HG03342 (cell line): ENCODE data around the gene GAREM2.
A peak's percentile ranks its signal among the peaks of the same experiment; 100 is the strongest.

Source experiments
- ATAC-seq: cut with Tn5 transposase; IDR thresholded peaks from one replicate; pipeline ENCODE4 v1.9.1; 2021; ENCODE audit warnings: mild to moderate bottlenecking, moderate library complexity; ENCODE audit not compliant: unreplicated experiment

Gene GAREM2

DNA sequence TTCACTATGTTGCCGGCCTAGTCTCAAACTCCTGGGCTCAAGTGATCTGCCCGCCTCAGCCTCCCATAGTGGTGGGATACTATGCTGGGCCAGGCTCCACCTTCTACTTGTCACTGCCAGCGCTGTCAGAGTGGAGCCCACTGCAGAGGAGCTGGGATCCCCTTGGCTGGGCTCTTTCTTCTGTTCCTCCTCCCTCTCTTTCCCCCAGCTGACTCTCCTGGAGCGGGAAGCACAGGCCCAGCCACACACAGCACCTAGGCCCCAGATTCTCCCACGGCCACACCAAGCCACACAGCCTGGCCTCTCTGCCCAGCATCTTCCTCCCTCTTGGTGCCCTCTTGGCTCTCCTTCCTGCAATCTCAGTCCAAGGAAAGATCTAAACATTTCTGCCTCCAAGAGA is 3.7 kb upstream of the GAREM2 start:
- no peak for ATAC-seq

DNA sequence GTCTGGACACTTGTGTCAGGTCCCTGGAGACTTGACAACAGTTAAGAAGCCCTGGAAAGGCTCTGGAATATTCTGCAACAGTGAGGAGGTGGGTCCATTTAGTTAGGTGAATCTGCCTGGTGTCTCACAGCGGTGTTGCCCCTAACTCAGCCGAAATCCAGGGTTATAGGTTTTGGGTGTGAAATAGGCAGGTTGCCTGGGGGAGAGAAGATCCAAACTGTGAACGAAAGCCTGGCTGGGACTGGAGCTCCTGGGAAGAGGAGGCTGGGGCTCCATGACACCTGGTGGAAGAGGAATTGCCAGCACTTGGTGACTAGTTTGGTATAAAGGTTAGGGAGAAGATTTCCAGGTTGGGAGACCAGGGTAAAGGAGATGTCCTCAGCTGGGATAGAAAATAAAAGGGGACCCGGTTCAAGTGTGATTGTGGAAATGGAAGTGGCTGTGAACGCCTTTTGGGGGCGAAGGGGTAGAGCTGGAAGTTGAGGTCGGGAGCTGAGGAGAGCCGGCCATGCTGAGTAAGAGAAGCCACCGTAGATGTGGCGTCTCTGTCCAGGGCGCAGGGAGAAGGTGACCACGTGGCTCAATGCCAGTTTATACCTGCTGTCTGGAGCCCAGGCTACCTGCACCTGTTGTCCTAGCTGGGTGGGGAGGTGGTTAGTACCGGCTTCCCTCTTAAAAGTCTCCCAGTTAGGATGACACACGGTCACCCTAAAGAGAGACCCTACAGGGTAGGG is 3.0 kb upstream of the GAREM2 start:
- ATAC-seq: no peak

DNA sequence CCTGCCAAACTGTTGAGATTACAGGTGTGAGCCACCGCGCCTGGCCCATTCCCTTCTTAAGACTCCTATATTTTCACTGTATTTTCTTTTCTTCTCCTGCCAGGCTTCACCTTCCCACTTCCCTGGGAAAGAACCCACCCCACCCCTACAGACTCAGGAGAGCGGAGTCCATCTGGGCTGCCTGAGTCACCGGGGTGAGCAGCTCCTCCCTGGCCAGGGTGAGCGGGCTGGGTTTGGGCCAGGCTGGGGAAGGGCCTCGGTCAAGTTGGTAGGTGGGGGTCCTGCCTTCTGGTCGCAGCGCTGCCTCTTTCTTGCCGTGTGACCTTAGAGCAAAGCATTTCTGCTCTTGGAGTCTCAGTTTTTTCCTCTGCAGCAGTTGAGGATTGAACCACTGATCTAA is 2.1 kb upstream of the GAREM2 start:
- no peak for ATAC-seq

DNA sequence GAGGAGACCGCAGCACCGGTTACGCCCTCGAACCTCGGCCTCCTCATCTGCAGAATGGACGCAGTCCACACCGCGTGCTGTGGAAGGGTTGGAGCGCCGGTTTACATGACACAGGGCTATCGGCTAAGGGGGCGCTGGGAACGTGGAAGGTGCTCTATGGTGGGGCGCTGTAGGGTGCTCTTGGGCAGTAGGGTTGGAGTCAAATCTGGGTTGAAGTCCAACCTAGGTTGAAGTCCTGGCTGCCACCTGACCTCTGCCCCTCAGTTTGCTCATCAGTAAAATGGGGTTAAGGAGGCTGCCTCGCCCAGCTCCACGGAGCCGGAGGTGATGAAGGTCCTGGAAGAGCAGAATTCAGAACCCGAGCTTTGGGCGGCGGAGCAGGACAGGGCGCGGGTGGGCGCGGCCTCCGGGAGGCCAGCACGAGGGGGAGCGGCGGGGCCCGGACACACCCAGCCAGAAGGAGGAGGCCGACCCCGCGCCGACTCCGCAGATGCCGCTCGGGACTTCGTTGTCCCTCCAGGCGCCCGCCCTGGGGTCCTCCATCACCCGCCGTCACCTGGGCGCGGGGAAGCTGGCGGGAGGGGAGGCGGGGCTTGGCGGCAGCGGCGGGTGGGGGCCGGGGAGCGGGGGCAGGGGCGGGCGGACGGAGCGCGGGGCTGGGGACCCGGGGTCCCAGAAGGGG is 558 bp upstream of the GAREM2 start:
- ATAC-seq: no peak

DNA sequence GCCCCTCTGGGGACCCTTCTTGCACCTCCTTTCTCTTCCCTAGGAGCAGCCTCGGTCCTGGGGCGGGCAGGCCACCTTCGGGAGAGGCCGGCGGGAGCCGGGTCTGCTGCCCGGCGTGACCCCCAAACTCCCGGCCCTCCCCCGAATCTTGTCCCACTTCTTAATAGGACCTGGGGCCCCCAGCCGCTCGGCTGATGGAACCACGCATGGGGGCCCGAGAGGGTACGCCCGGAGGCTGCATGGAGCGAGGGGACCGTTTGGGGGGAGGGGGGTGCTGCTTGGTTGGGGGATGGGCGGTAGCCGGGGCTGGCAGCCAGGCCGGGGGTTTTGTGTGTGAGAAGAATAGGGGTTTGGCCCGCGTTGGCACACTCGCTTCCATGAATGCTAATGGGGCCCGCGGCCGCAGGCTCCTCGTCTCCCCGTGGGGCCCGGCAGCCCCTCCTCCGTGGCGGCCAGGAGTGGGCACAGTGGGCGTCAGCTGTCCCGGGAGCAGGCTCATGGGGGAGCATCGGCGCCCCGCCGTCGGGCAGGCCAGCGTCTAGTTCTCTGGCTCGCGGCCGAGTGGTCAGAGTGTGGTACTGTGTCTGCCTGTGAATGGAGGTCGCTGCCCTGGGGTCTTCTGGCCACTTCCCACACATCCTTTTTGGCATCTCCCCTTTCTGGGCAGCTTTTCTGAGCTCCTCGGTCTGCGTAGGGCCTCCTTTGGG is 1.0 kb downstream of the GAREM2 start:
- ATAC-seq: no peak

DNA sequence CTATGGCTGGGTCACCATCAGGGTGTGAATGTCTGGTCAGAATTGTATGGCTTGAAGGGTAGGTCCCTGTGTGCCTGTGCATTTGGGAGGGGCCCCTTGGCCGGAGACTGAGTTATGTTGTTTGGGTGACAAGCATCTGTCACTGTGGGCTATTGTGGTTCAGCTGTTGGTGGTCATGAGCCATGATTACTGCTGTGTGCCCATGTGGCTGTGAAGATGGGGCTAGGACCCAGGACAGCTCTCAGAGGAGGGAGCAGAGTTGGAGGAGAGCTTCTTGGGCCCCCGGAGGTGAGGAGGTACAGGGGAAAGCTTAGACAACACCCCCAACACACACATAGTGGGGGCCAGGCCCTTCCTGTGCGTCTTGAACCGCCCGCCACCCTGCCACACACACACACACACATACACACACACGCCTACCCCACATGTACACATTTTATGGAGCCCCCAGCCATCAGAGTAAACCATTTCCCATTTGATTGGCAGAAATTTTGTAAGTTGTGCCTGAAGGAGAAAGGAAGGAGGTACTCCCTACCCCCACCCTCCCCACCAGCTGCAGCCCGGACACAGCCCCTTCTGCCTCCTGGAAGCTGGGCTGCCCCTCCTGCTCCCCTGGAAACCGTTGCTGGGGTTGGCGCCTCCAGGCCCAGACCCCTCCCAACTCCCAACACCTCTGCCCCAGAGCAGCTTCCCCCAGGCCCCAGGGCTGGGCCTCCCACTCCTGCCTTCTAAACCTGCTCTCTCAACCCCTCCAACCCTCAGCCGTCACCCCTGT is 2.0 kb downstream of the GAREM2 start:
- no peak for ATAC-seq

DNA sequence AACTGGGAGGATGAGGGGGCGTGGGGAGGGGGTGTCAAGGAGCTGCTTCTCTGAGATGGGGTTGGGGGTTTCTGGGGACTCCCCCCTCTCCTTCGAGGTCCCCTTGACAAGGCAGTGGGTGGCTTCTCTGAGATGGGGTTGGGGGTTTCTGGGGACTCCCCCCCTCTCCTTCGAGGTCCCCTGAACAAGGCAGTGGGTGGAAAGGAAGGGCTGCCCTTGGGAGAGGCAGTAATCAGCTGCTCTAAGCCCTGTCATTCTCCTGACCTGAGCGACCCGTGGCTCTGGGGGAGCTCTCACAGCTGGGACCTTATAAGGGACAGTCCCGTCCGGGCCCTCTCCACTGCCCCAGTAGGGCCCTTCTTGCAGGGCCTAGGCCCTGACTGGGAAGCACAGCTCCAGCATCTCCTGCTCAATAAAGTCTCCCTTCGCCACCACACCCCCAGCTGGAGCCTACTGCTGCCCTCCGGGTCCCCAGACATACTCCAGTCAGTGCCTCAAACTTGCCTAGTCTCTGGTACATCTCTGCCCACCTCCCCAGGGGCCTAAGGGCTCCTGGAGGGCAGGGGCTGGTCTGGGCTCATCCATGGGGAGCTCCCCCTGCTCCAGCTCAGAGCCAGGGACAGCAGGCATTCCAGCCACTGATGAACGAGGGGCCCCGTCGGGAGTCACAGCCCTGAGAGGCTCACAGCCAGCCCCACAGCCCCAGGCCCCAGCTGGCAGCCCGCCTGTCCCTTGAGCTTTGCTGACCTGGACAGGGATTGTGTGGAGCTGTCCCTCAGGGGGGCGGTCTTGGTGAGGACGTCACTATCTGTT is 2.8 kb downstream of the GAREM2 start:
- no peak for ATAC-seq

DNA sequence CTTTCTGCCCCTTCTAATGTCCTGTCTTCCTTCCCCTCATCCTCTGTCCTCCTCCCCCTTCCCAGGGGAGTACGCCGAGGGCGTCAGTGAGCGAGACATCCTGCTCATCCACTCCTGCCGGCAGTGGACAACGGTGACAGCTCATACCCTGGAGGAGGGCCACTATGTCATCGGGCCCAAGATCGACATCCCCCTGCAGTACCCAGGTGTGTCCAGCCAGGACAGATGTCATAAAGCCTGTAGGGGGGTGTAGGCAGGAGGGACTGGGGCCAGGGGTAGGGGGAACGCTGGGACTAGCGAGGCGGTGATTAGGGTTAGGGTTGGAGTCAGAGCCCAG is 3.4 kb downstream of the GAREM2 start:
- no peak for ATAC-seq

DNA sequence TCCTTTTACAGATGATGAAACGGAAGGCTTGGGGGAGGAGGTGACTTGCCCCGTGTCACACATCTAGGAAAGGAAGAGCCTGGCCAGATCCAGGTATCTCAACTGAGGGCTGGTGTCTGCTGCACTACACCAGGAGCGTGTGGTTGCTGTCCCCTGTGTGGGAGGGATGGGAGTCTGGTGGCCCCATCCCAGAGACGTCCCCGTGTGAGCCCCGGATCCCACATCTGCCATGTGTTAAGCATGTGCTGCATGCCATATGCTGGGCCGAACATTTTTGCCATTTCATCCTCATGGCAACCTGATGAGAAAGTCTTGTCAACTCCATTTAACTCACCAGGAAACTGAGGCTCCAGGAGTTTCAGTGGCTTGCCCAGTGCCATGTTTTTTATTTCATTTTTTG is 4.2 kb downstream of the GAREM2 start:
- no peak for ATAC-seq

DNA sequence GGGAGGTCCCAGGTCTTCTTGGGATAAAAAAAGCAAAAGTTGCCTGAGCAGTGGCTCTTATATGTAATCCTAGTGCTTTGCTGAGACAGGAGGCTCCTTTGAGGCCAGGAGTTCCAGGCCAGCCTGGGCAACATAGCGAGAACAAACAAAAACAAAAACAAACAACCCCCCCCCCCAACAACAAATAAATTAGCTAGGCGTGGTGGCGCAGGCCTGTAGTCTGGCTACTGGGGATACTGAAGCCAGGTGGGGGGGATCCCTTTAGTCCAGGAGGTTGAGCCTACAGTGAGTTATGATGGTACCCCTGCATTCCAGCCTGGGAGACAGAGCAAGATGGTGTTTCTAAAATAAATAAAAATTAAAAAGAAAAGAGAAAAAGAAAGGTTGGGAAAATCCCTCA is 5.4 kb downstream of the GAREM2 start:
- ATAC-seq: no peak

DNA sequence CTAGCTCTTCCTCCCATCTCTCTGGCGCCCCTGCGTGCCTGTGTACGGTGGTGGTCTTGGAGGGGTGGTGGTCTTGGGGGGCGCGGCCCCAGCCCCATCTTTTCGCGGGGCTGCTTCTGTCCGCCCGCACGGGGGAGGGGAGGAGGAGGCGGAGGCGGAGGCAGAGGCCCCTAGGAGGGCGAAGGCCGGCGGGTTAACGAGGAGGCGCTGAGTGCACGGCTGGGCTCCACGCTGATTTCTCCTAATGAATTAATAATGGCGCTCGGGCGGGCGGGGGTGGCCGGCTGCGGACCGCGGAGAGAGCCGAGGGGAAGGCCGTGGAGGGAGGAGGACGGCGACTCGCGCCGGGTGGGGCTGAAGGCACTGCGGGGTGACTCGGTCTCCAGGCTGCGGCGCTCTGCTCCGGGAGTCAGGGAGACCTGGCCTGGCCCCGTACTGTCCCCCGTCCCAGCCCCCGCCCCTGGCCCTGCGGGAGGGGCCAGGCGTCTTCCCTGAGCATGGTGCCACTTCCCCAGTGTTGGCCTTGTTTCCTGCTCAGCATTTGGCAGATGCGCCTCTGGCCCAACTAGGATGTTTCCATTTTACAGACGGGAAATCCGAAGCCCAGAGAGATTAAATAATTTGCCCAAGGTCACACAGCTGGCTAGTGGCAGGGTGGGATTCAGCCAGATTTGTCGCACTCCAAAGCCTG is 6.0 kb downstream of the GAREM2 start:
- ATAC-seq: no peak

DNA sequence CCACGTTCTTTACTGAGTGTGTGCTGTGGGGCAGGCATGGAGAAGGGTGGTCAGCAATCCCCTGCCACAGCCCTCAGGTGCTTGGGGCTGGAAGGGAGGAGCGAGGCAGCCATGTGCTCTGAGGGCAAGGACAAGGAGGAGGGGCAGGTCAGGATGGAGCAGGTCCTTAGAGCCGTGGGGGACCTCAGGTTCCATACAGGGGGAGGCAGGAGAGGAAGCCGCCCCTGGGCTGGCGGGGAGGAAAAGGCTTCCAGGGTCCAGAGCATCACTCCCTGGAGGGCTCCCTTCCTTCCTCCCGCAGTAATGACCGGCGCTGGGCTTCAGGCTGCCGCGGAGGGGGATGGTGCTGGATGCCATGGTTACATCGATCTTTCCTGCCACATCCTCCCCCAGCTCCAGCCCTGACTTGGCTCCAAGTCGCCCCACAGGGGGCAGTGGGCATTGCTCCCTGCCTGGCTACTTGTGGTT is 6.6 kb downstream of the GAREM2 start:
- no peak for ATAC-seq

DNA sequence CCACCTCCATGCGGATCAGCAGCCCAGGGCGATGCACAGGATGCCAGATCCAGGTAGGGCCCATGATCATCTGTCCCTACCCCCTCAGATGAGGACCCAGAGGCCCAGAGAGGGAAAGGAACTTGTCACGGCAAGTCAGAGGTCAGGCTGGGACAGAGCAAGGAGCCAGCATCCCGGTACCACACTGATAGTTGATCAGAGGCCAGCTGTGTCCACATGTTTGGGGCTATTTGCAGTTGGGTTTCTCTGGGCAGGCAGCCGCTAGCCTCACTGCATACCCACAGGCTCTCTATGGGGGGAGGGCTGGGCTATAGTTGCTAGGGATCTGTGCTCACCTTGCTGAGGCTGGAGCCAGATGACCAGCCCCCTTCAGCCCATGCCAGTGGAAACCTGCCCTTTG is 9.6 kb downstream of the GAREM2 start:
- ATAC-seq: no peak

DNA sequence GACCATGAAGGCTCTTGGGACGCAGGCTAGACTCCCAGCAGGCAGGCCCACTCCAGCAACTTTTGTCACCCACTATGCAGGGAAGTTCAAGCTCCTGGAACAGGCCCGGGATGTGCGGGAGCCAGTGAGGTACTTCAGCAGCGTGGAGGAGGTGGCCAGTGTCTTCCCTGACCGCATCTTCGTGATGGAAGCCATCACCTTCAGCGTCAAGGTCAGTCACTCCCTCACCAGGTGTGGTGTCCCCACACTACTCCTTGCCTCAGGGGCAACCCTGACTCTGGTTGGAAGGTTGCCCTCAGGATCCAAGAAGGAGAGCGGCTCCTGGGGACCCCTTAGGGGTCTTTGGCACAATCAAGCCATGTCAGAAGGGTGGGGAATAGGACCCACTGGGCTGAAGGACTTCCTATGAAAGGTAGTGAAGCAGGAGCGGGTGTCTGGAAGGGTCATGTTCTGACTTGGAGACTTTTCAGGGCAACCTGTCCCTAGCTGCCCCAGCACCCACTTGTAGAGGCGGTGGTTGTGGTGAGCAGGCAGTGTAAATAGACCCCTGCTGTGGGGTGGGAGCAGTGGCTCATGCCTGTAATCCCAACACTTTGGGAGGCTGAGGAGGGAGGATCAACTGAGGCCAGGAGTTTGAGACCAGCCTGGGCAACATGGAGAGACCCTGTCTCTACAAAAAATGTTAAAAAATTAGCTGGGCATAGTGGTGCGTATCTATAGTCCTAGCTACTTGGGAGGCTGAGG is 10.2 kb downstream of the GAREM2 start:
- ATAC-seq: no peak

DNA sequence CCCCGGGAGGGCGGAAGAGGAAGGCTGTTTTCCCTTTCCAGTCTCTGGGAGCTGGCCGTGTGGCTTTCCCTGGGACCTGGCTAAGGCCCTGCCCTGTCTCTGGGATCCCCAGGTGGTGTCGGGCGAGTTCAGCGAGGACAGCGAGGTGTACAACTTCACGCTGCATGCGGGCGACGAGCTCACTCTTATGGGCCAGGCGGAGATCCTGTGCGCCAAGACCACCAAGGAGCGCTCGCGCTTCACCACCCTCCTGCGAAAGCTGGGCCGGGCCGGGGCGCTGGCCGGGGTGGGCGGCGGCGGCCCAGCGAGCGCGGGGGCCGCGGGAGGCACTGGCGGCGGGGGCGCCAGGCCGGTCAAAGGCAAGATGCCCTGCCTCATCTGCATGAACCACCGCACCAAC is 11.2 kb downstream of the GAREM2 start:
- ATAC-seq: no peak

DNA sequence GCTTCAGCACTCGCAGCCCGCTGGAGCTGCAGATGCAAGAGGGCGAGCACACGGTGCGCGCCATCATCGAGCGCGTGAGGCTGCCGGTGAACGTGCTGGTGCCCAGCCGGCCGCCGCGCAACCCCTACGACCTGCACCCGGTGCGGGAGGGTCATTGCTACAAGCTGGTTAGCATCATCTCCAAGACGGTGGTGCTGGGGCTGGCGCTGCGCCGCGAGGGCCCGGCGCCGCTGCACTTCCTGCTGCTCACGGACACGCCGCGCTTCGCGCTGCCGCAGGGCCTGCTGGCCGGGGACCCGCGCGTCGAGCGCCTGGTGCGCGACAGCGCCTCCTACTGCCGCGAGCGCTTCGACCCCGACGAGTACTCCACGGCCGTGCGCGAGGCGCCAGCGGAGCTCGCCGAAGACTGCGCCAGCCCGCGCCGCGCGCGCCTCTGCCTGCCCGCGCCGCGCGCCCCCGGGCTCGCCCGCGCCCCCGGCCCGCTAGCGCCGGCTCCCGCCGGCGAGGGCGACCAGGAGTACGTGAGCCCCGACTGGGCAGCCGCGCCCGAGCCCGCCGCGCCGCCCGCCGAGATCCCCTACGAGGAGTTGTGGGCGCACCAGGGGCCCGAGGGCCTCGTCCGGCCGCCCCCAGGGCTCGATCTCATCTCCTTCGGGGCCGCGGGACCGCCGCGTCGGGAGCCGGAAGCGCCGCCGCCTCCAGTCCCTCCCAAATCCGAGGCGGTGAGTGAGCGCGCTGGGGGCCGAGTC is 11.8 kb downstream of the GAREM2 start:
- ATAC-seq: peak; percentile 86

DNA sequence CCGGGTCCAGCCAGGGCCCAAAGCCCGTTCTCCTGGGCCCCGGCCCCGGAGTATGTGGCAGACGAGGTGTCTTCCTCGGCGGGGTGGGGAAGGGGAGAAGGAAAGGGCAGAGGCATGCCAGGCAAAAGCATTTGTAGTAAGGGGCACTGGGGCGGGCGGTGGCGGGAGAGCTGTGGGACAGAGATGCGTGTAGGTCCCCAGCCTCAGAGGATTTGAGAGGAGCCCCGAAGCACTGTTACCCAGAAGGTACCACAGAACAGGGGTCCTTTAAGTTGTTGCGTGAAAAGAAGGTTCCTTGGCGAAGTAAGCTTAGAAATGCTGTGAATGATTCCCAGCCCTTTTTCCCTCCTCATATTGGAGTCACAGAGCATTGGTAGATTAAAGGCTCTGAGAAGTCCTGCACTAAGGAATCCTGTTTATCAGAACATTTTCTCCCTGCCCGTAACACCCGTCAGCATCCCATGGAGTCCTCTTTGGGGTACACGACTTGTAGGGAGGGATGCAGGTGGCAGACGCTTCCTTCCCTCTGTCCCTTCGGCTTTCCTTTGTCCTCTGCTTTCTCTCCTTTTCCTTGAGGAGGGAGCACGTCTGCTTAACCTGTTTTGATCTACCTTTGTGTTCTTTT is 12.5 kb downstream of the GAREM2 start:
- no peak for ATAC-seq
